NCI-H1417 treated with DMSO at 0.1 percent for 48 hours (cell line): ENCODE data around the gene FHIT.

Experiments used
- DNase-seq: peaks from one replicate; lab custom pipeline; 2025; lab: John Stamatoyannopoulos, UW

Gene FHIT

DNA sequence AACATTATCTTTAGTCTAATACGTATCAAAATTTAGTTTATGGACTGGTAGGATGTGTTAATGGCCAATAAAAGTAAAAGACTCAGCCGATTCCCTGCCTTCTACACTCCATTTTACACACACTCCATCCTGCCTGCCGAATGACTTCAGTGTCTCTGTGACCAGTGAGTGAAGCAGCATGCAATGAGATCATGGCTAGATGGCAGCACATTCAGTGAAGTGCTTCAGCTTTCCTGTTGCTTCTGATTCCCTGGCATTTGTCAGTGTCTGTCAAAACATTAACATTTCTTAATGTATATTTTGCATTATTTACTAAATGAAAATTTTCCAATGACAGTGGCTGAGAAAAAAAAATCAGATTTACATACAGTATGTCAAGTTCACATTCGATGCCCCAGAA is 412.0 kb downstream of the FHIT start:
- DNase-seq = no peak

DNA sequence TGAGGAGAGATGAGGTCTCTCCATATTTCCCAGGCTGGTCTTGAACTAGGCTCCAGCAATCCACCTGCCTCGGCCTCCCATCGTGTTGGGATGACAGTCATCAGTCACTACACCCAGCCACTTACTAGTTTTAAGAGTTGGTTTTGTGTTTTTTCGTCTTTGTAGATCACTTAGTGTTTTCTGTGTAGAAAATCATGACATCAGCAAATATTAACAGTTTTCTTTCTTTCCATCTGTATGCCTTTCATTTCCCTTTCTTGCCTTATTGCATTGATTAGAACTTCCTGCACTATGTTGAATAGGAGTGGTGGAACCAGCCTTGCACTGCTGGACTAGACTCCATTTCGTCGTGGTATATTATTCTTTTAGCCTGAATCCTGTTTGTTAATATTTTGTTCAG is 415.5 kb downstream of the FHIT start:
- no peak for DNase-seq

DNA sequence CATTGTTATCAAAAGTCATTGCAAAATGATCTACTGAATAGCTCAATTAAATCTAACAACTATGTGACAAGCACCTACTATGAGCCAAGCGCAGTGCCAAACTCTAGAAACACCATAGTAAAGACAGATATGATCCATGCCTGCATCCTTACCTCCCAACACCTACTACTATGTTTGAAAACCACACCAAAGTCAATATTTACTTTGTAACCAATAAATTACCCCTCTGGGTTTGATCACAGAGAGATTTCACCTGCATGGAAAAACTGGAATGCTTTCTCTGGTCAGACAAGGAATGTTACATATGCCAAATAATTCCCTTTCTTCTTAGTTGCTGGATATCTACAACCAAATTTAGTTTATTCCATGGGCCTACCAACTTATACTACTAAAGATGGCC is 422.2 kb downstream of the FHIT start:
- no peak for DNase-seq

DNA sequence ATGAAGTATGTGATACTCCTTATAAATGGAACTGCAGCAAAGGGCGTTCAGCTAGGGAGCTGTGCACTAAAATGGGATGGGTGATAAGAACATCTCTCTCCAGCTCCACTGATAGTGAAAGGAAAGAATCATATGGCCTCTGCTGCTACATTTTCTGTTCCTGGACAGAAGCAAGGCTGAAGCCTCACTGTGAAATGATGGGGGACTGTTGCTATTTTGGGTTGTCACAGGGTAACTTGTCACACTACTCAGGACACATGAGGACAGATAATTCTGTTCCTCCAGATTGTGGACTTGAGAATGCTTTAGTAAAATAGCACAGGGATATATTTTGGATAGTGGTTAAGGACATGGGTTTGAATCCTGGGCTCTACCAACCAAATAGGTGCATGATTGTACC is 423.6 kb downstream of the FHIT start:
- DNase-seq = no peak

DNA sequence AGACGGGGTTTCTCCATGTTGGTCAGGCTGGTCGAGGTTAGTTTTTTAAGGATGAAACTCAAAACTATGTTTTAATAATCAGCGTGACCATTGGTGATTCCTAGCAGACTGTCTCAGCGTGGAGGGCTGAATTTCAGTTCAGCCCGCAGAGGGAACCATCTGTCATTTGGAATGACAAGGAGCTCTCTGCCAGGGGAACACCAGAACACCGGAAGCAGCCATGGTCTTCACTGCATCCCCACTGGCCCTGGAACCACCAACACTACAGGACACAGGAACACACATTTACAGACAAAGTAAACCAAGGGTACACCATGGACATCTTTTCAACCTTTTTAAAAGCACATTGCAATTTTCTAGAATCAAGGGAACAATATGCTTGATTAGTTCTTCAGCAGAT is 424.7 kb downstream of the FHIT start:
- DNase-seq = no peak

DNA sequence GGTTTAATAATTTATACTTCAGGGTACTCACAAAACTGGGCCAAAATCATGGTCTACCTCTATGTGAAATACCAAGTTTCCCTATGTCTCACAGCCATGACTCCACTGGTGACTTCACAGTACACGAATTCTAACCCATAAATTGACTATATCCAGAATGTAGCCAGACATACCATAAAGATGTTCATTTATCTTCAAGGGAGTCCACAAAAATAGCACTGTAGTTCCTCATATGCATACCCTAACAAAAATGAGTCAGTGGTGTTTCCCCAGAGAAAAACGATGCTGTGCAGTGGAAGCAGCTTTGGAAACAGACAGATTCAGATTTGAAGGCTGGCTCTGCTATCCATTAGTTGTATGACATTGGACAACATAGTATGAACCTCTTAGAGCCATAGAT is 438.8 kb downstream of the FHIT start:
- DNase-seq = no peak

DNA sequence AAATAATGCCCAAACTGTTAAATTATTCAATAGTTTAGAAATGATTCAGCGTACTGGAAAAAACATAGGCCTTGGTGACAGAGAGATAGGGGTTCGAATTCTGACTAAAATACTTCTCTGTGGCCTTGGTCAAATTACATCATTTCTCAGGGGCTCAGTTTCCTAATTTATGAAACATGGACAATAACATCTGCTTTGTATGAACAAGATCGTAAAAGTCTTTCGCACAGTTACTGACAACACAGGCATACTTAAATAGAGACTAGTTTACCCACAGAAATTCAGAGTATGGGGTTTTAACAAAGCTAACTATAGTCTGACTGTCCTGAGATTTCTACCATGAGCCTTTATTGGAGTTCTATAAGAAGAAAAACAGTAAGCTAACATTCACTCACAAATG is 440.4 kb downstream of the FHIT start:
- DNase-seq = no peak

DNA sequence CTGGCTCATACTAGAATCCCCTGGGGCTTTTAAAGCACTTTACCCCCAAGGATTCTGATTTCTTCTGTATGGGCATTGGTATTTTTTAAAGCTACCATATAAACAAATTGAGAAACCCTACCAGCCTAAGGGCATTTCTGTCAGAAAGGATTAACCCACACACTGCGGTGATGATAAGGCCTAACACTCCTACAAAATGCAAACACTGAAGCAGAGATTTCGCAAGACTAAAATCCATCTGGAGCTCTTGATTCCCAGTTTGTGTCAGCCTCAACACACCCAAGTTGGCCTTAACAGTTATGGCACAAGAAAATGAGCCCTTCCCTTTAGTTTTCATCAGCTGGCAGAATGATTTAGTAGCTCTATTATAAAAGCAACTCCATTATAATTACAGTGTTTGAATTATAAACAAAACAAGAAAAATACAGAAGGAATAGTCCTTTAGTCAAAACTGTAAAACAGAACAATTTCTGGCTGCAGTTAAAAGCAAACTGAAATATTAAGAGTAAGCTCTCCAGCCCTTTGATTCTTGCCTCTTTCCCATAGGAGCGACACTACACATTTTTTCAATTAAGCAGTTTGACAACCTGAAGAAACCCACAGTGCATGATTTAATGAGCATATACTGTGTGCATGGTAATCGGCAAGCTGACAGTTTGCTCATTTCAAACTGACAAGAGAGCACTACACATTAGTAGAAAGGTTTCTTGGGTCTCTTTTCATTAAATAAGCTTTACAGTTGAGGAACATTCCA is 441.2 kb downstream of the FHIT start:
- no peak for DNase-seq

DNA sequence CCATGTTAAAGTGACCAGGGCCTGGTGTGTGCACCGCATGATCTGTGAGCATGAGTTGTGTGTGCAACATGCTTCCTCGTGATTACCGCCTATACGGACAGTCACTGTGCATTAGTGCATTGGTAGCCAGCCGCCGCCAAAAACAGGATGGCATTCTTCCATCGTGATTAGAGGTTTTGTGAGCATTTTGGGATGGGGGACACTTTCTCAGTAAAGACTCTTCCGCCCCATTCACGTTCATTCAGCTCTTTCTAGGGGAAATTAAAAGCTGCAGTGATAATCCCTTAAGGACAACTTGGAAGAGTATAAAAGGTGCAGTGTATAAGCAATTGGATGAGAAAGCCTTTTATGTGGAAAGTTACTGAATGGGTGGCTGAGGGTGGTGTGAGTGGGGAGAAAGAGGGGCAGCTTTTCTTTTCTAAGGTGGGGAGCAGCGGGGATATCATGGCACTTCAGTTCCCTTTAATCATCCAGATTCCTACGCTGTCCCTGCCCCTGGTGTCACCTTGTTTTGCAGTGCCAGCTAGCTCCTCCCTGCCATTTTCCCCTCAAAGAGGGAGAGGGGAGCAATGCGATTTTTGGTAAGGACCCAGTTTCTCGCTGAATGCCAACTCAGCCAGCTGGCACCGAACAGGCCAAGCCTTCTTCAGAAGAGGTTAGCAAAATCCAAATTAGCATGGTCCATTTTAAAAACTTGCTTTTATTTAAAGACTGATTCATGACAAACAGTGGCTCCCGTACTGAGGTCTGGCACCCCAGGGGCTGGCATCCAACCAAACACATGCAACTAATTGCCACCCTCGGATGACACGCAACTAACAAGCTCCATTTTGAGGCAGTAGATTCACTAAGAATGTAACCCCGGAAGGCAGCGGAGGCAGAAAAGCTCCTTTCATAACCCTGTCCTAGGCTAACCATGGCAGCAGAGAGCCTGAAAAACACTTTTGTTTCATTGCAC is 447.8 kb downstream of the FHIT start:
- no peak for DNase-seq

DNA sequence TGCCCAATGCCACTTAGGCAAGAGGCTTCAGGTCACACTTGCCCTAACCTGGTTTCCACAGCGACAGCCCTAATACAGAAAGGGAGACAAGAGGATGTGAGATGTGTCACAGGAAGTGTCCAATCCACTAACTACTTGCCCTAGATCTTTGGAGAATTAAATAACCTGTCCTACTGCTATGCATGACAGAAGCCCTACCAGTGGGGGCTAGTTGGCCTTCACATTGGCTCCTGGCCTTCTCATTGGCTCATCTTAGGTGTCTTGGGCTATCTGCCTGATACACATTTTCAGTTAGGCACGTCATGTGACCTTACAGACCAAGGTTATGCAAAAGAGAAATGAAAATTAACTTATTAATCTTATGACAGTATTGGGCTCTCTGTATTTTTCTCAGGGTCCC is 449.9 kb downstream of the FHIT start:
- DNase-seq = no peak

DNA sequence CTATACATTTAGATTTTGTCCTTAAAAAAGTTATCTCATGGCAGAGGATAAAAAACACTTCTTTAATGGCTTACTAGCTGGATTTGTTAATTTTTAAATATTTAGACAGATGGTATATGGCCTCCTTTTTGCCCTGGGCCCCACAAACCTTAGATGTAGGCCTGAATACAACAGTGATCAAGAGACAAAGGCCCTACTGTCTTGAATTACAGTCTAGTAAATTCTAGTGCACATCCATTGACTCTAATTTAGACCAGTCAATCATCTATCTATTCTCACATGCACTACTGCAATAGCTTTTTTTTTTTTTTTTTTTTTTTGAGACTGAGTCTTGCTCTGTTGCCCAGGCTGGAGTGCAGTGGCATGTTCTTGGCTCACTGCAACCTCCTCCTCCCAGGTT is 452.8 kb downstream of the FHIT start:
- DNase-seq = no peak

DNA sequence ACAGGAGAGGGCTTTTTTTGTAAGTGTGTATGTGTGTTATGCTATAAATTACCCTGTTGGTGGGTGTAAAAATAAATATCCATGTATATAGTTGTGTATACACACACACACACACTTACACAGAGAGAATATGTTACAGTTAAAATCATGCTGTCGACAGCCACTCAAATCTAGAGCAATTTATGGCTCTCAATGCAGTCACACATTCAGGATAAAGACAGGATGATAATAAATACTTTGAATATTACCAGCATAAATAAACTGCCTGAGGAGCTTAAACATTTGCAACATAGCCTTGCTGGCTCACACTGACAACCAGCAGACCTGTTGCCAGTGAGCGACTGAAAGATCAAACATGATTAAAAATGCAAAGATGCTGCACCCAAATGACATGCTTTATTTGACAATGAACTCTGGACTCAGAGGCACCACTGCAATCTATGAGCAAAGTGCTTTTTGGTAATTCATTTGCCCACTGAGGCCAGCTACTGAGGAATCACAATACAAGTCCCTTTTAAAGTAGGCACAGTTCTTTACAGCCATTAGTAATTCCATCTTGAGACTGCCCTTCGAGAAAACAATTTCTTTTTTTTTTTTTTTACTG is 458.9 kb downstream of the FHIT start:
- DNase-seq = no peak

DNA sequence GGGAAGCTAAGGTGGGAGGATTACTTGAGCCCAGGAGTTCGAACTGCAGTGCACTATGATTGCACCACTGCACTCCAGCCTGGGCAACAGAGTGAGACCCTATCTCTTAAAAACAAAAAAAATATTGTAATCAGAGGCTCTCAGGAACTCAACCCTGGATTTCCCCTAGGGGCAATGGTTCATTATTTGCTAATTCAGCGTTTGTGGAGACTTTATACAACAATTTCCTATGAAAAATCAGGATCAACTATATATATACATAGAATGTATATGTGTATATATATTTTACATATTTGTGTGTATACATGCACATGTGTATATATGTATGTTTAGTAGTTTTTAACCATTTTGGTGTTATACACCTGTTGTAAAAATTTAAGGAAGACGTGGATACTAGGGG is 463.1 kb downstream of the FHIT start:
- DNase-seq = no peak

DNA sequence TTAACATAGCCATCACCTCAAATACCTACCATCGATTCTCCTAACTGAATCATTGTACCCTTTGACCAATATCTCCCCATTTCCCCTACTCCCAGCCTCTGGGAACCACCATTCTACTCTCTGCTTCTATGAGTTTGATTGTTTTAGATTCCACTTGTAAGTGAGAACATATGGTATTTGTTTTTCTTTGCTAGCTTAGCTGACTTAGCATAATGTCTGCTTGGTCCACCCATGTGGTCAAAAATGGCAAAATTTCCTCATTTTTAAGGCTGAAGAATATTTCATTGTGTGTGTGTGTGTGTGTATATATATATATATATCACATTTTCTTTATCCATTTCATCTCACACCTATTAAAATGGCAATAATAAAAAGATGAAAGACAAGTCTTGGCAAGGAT is 469.3 kb downstream of the FHIT start:
- DNase-seq = no peak

DNA sequence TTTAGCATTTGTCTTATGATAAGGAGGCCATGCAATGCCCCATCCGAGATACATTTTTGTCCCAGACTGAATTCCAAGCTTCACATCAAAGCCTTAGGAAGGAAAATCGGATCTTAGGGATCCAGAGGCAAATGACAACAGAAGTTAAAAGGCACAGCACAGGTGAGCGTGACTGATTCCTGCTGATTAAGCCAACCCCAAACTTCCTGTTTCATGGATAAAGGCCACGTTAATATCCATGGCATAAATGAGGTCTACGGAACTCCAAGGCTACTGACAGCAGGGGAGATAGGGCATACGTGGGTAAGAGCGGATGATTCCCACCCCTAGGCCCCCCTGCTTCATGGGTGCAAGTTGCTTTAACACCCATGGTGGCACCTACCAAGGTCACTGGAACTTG is 471.6 kb downstream of the FHIT start:
- no peak for DNase-seq

DNA sequence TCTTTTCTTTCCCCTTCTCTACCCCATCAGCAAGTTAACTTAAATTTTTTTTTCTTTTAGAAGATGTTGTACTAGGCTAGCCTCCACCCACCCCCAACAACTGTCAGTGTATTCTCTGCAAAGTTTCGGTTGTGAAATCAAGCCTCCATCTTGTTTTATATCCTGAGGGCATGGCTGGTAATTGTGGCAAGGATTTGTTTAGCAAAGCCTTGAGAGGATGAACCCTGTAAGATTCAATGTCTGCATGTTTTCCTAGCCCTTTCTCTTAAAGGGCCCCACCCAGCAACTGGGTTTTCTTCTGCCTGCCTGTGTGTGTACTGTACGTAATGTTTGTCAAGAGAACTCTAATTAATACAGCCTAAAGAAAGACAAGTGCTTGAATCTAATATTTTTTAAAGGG is 475.3 kb downstream of the FHIT start:
- DNase-seq = no peak

DNA sequence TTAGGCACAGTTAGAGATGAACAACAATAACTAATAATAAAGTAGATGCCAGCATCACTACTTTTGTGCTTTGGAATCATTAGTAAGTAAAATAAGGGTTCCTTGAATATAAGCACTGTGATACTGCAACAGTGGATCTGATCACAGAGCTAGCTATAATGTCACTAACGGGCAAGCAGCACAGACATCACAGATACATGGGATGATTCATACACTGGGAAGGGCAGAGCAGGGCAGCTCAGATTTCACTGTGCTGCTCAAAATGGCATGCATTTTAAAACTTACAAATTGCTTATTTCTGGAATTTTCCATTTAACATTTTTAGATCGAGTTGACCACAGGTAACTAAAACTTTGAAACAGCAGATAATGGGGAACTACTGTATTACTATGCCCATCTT is 476.6 kb downstream of the FHIT start:
- DNase-seq = no peak

DNA sequence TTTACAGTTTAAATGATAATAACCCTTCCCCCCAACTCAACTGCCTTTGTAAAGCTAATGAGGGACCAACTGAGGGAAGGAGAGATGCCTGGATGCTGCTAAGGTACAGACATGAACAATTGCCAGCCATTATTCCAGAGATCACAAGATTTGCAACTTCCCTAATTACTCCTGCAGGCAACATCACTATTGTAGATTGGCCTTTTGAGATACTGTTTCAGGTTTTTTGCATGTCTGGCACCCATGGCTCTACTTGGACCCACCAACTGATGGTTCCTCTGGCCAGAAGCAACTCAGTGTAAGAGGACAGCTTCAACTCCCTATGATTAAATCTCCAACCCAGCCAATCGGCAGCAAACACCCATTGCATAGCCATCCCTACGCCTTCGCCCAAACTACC is 478.7 kb downstream of the FHIT start:
- no peak for DNase-seq

DNA sequence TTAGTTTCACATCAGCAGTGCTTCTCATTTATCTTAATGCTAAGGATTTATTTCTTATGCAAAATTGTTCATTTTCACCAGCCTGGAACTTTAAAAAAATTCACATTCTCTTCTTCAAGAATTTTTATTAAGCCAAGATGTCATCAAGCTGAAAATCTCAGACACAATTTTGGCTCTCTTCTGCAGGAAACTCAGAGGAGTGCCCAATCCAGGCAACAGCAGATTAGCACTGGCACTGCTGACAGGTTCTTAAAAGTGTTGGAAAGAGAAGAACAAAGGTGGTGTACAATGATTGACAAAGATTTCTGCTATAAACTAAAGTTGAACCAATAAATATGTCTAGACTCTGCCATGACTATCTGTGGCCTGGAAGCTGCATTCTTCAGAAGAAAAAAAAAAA is 479.5 kb downstream of the FHIT start:
- no peak for DNase-seq

DNA sequence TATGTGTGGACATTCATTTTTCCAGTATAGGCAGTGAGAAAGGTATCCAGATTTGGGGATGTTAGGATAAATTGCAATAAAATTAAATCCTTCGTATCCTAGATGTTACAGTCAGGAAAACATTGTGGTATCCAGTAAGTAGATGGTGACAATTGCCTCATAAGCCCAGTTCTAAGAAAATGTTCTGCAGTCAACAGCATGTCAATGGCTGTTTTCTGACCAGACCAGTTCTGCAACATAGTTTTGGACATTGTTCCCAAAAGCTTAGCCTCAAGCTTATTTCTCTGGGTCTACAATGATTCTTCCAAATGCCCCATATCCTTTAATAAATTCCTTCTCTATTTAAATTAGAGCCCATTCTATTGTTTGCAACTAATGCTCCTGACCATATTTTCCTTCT is 480.7 kb downstream of the FHIT start:
- DNase-seq = no peak

DNA sequence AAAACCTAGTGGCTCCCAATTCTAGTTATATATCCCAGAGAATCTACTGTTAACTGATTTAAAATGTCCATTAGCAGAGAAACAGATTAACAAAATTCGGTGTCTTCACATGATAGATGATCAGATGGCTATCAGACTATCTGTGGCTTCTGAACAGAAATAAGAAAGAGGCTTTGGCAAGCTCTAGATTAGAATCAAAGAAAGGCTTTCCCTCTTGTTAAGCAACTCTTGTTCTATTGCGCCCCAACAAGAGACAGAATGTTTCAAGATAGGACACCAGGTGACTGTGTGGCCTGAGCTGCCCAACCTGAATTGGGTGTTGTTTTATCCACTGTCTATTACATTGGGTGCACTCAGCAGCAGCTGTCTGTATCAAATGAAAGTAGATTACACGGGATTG is 483.7 kb downstream of the FHIT start:
- DNase-seq = no peak

DNA sequence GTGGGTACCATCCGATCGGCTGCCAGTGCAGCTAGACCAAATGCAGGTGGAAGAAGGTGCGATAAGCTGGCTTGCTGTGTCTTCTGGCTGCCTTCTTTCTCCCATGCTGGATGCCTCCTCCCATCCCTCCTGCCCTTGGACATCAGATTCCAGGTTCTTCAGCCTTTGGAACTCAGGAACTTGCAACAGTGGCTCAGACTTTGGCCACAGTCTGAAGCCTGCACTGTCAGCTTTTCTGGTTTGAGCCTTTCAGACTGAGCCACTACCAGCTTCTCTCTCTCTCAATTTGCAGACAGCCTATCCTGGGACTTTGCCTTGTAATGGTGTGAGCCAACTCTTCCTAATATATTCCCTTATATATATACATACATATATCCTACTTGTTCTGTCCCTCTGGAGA is 485.5 kb downstream of the FHIT start:
- DNase-seq = no peak

DNA sequence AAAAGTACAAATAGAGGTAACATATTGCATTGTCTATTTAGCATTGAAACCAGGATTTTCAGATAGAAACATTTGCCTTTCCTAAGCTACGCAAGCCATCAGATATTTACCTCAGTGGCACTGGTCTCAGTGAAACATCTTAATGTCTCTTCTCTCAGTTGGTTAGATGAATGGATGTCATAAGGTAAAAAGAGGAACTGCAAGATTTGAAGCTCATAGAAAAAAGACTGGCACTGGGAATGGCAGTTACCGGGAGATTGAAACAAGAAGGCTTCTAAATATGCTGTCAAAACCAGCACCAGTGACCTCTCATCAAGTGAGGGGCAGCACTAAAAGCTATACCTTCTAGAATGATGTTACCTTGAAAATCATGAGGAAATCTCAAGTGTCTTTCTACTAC is 486.4 kb downstream of the FHIT start:
- DNase-seq = no peak
